22Rv1 (cell line): ENCODE measurements around the gene SNCAIP.

ENCODE experiments used
- ZFX ChIP-seq: fragments of 450-650 bp; IDR thresholded peaks from 2 replicates; pipeline ENCODE4 v1.6.1; 2017; ENCODE audit warnings: antibody characterized with exemption, borderline replicate concordance
- TF ChIP-seq, protein P1 (sequence below): fragments of 450-650 bp; IDR thresholded peaks from 2 replicates; pipeline ENCODE4 v1.5.1; 2017; ENCODE audit warnings: mild to moderate bottlenecking

DNA sequence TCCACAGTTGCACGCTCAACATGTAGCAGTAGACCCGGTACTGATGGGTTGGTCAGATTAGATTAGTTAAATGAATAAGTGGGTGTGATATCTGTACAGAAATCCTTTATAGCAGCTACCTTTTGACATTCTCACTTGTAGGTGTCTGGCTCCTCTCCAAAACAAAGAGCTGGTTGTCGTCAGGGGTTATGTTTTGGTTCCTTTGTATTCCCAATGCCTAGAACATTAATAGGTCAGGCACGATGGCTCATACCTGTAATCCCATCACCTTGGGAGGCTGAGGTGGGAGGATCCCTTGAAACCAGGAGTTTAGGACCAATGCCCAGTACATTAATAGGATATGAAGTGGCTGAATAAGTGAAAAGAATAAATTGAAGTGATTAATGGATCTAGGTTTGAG, 182.1 kb downstream of the SNCAIP start:
- TF ChIP-seq, protein P1, sequence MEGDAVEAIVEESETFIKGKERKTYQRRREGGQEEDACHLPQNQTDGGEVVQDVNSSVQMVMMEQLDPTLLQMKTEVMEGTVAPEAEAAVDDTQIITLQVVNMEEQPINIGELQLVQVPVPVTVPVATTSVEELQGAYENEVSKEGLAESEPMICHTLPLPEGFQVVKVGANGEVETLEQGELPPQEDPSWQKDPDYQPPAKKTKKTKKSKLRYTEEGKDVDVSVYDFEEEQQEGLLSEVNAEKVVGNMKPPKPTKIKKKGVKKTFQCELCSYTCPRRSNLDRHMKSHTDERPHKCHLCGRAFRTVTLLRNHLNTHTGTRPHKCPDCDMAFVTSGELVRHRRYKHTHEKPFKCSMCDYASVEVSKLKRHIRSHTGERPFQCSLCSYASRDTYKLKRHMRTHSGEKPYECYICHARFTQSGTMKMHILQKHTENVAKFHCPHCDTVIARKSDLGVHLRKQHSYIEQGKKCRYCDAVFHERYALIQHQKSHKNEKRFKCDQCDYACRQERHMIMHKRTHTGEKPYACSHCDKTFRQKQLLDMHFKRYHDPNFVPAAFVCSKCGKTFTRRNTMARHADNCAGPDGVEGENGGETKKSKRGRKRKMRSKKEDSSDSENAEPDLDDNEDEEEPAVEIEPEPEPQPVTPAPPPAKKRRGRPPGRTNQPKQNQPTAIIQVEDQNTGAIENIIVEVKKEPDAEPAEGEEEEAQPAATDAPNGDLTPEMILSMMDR = no peak
- no peak for TF ChIP-seq ZFX
